Measurements from ENCODE around the gene GABARAP.

DNA sequence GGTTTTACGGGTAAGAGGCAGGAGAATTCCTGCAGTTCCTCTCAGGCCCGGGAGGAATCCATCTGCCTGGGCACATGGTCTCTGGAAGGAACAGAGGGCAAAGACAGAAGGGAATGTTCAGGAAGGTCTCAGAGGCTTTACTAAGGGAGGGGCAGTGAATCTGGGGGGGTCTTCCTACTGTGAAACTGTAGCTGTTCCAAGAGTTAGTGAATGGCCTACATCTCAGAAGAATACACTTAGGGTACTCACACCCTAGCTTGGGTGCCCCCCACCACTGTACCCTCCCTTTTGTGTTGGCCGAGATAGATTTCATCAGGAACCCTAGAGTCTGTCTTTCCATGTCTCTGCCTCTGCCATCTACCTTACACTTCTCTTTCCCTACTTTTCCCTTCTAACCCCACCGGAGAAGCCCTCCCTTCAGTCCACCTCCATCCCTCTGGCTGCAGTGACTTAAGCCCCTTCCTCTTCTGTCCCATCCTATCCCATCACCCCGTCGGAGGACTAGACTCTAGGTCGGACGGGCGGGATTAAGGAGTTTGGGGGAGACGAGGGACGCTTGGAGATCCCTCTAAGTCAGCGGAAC, 22.9 kb downstream of the GABARAP start:
- TF ChIP-seq, protein P1, sequence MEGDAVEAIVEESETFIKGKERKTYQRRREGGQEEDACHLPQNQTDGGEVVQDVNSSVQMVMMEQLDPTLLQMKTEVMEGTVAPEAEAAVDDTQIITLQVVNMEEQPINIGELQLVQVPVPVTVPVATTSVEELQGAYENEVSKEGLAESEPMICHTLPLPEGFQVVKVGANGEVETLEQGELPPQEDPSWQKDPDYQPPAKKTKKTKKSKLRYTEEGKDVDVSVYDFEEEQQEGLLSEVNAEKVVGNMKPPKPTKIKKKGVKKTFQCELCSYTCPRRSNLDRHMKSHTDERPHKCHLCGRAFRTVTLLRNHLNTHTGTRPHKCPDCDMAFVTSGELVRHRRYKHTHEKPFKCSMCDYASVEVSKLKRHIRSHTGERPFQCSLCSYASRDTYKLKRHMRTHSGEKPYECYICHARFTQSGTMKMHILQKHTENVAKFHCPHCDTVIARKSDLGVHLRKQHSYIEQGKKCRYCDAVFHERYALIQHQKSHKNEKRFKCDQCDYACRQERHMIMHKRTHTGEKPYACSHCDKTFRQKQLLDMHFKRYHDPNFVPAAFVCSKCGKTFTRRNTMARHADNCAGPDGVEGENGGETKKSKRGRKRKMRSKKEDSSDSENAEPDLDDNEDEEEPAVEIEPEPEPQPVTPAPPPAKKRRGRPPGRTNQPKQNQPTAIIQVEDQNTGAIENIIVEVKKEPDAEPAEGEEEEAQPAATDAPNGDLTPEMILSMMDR (IDR thresholded peaks at IDR 0.05), result no peak
- TF ChIP-seq EZH2 (IDR thresholded peaks at IDR 0.05; ENCODE audit: borderline replicate concordance, insufficient read depth, low read depth, low read length, poor library complexity, severe bottlenecking), result no peak

Data from B cell (primary cell).